HepG2 (cell line): ENCODE results near the gene TSSK3. TPM values are rescaled to one million over a fixed set of nuclear protein-coding genes. Genes with fewer than 3 reads are reported as not detected.

ENCODE experiments used
- ATAC-seq: fragments of 200-7000 bp; cut with Tn5 transposase; 3 replicates; pipeline ENCODE4 v1.9.1; 2020; ENCODE audit warnings: mild to moderate bottlenecking, moderate library complexity
- BruUV-seq: library from RNA; stranded (reverse); fragments of 400-500 nt; replicated peaks from 2 replicates; lab custom pipeline; 2021; lab: Mats Ljungman, UMichigan
- CTCF ChIA-PET: fragments of 300-600 bp; formaldehyde crosslinking; extraction: SDS; loops from one replicate; lab custom pipeline; 2021; ENCODE audit warnings: low total read pairs, inconsistent platforms, low intra/inter-chr PET ratio; lab: Yijun Ruan, JAX
- POLR2A ChIA-PET: fragments of 350-600 bp; sonication (Branson Sonifier 250); formaldehyde crosslinking; loops from one replicate; lab custom pipeline; 2020; ENCODE audit warnings: antibody characterized with exemption, inconsistent platforms; lab: Yijun Ruan, JAX
- DNase-seq: peaks from one replicate; pipeline ENCODE4 v3.0.0-alpha.2; 2015; ENCODE audit warnings: low spot score
- FAIRE-seq: peaks from 3 replicates; lab custom pipeline; 2011; peaks lifted over from hg19 to GRCh38; lab: Jason Lieb, UNC
- H2AFZ ChIP-seq: one replicate; pipeline ENCODE4 v1.6.1; 2011; ENCODE audit warnings: low read length, inconsistent platforms
- H3K27ac ChIP-seq: fragments of 300-600 bp; 3 replicates; pipeline ENCODE4 v1.8.0; 2011; ENCODE audit warnings: mixed run types, mild to moderate bottlenecking, mixed read lengths, low read length, inconsistent platforms; ENCODE audit not compliant: insufficient read depth; ENCODE audit errors: extremely low read length
- H3K27me3 ChIP-seq, 2 experiments: fragments of 200-600 bp in 1 of 2; 2 replicates in 1 of 2; 3 replicates in 1 of 2; pipeline versions ENCODE4 v1.6.0 to v1.8.0; 2011; ENCODE audit warnings: low read length in 2 of 2, mild to moderate bottlenecking in 2 of 2, moderate library complexity in 2 of 2, inconsistent platforms in 1 of 2; ENCODE audit not compliant: insufficient read depth in 2 of 2, control insufficient read depth in 1 of 2
- H3K36me3 ChIP-seq, 2 experiments: fragments of 200-600 bp in 1 of 2; replicated peaks in 1 of 2; 2 replicates in 1 of 2; 3 replicates in 1 of 2; pipeline versions ENCODE4 v1.5.1 to v1.8.0; 2011; ENCODE audit warnings: low read length in 2 of 2, inconsistent platforms in 1 of 2; ENCODE audit not compliant: insufficient read depth in 2 of 2, control insufficient read depth in 1 of 2
- H3K4me1 ChIP-seq: 2 replicates; pipeline ENCODE4 v1.5.1; 2012; ENCODE audit warnings: low read length, inconsistent platforms; ENCODE audit not compliant: insufficient read depth
- H3K4me2 ChIP-seq: 2 replicates; pipeline ENCODE4 v1.6.0; 2011; ENCODE audit warnings: low read depth, low read length, inconsistent platforms
- H3K4me3 ChIP-seq, 3 experiments: fragments of 200-600 bp in 1 of 3; sonication (generic), shearing (Covaris generic) in 1 of 3; replicated peaks in 1 of 3; 2 replicates each; pipeline ENCODE4 v1.5.1; 2011 to 2016; ENCODE audit warnings: low read length in 3 of 3, inconsistent platforms in 2 of 3, low read depth in 2 of 3, mild to moderate bottlenecking in 2 of 3, control low read depth in 1 of 3, mixed read lengths in 1 of 3; ENCODE audit not compliant: insufficient read depth in 1 of 3
- H3K79me2 ChIP-seq: one replicate; pipeline ENCODE4 v1.6.1; 2011; ENCODE audit warnings: low read length, inconsistent platforms; ENCODE audit not compliant: insufficient read depth
- H3K9ac ChIP-seq: 2 replicates; pipeline ENCODE4 v1.6.0; 2011; ENCODE audit warnings: mild to moderate bottlenecking, low read depth, low read length, inconsistent platforms; ENCODE audit not compliant: insufficient read depth
- H3K9me3 ChIP-seq: 2 replicates; pipeline ENCODE4 v1.5.1; 2012; ENCODE audit warnings: mild to moderate bottlenecking, low read length
- H4K20me1 ChIP-seq: 2 replicates; pipeline ENCODE4 v1.6.0; 2011; ENCODE audit warnings: inconsistent platforms, mild to moderate bottlenecking, low read length, moderate library complexity; ENCODE audit not compliant: insufficient read depth
- ARNTL ChIP-seq: sonication (generic); formaldehyde crosslinking; IDR thresholded peaks from 2 replicates; pipeline ENCODE4 v1.4.0; 2020; ENCODE audit warnings: mild to moderate bottlenecking, missing genetic modification reagents
- BCL3 ChIP-seq: sonication (generic); formaldehyde crosslinking; IDR thresholded peaks from 2 replicates; pipeline ENCODE4 v1.5.1; 2020; ENCODE audit warnings: mild to moderate bottlenecking, missing genetic modification reagents, moderate library complexity
- CBX2 ChIP-seq, 2 experiments: fragments of 200-600 bp in 1 of 2; sonication (generic); formaldehyde crosslinking in 1 of 2; IDR thresholded peaks; 2 replicates each; pipeline versions ENCODE4 v1.7.0 to v1.8.1; 2018 to 2022; ENCODE audit warnings: low read depth in 2 of 2, low read length in 1 of 2, mild to moderate bottlenecking in 1 of 2, missing genetic modification reagents in 1 of 2
- CEBPB ChIP-seq: IDR thresholded peaks from 2 replicates; pipeline ENCODE4 v1.6.1; 2011; ENCODE audit warnings: low read depth, low read length, improper control_type of control experiment, borderline replicate concordance
- CREM ChIP-seq, 2 experiments: sonication (generic) in 1 of 2; formaldehyde crosslinking in 1 of 2; IDR thresholded peaks; 2 replicates each; pipeline versions ENCODE4 v1.4.0 to v1.6.1; 2016 to 2020; ENCODE audit warnings: antibody characterized with exemption in 1 of 2, mild to moderate bottlenecking in 1 of 2, missing genetic modification reagents in 1 of 2
- REL ChIP-seq: sonication (generic); formaldehyde crosslinking; conservative IDR thresholded peaks from 2 replicates; pipeline ENCODE4 v1.8.0; 2022; ENCODE audit warnings: mild to moderate bottlenecking, missing genetic modification reagents, moderate library complexity
- STAT5B ChIP-seq: sonication (generic); formaldehyde crosslinking; IDR thresholded peaks from 2 replicates; pipeline ENCODE4 v1.4.0; 2020; ENCODE audit warnings: missing genetic modification reagents
- U2AF2 ChIP-seq: fragments of 200-400 bp; formaldehyde crosslinking; IDR thresholded peaks from 2 replicates; pipeline ENCODE4 v1.6.1; 2017; ENCODE audit warnings: low read depth, mild to moderate bottlenecking, low read length
- ZFP36 ChIP-seq: fragments of 150-350 bp; IDR thresholded peaks from 2 replicates; pipeline ENCODE4 v1.6.1; 2018; ENCODE audit warnings: borderline replicate concordance, low read length, low read depth; ENCODE audit not compliant: partially characterized antibody
- ZNF335 ChIP-seq: sonication (generic); formaldehyde crosslinking; IDR thresholded peaks from 2 replicates; pipeline ENCODE4 v1.4.0; 2020; ENCODE audit warnings: missing genetic modification reagents
- ZNF547 ChIP-seq: sonication (generic); formaldehyde crosslinking; IDR thresholded peaks from 2 replicates; pipeline ENCODE4 v1.5.1; 2020; ENCODE audit warnings: mild to moderate bottlenecking, missing genetic modification reagents
- ZNF639 ChIP-seq: conservative IDR thresholded peaks from 2 replicates; pipeline ENCODE4 v1.6.1; 2018; ENCODE audit warnings: missing genetic modification reagents
- ZNF790 ChIP-seq: sonication (generic); formaldehyde crosslinking; IDR thresholded peaks from 2 replicates; pipeline ENCODE4 v1.8.0; 2022; ENCODE audit warnings: missing genetic modification reagents, mild to moderate bottlenecking, borderline replicate concordance
- WGBS: methylation state at CpG from one replicate; pipeline ENCODE4 v1.1.6; 2017; ENCODE audit warnings: low lambda C conversion rate; 5-methylcytosine and 5-hydroxymethylcytosine counted together
- in situ Hi-C: cut with HindIII; loops from 2 replicates; pipeline ENCODE4 v1.10.0; 2017; ENCODE audit warnings: low pct_unique_long_range_greater_than_20kb; ENCODE audit not compliant: extremely low pct_ligation_motif_present
- intact Hi-C: fragments of 100-400 bp; cut with micrococcal nuclease; formaldehyde crosslinking; loops from one replicate; pipeline ENCODE4 v1.10.0; 2022; ENCODE audit not compliant: unreplicated experiment
- polyA plus RNA-seq, 8 experiments: library from polyadenylated mRNA; depleted of rRNA in 3 of 8; stranded (reverse) in 7 of 8; unstranded in 1 of 8; fragments of >200 nt; fragmentation: Illumina TruSeq in 4 of 8; extraction: Trizol in 4 of 8; gene quantifications; 2 replicates each; pipeline versions ENCODE4 v1.2.1 to v1.2.3, GENCODE V29; 2011 to 2016; ENCODE audit warnings: low read depth in 4 of 8, missing spikeins in 1 of 8, mixed read lengths in 1 of 8; ENCODE audit not compliant: insufficient read depth in 1 of 8
- total RNA-seq, 5 experiments: library from RNA; depleted of rRNA; stranded (reverse); fragments of >200 nt; fragmentation: Illumina TruSeq; extraction: Trizol; gene quantifications; 2 replicates each; pipeline ENCODE4 v1.2.3, GENCODE V29; 2016; ENCODE audit warnings: low read depth in 1 of 5

Gene TSSK3
- total and polyA plus RNA-seq, 2 of the 13 experiments (the other 11 are each of a cell fraction or from before 2014, with no cell fraction given) = 1.0 to 1.1 TPM

DNA sequence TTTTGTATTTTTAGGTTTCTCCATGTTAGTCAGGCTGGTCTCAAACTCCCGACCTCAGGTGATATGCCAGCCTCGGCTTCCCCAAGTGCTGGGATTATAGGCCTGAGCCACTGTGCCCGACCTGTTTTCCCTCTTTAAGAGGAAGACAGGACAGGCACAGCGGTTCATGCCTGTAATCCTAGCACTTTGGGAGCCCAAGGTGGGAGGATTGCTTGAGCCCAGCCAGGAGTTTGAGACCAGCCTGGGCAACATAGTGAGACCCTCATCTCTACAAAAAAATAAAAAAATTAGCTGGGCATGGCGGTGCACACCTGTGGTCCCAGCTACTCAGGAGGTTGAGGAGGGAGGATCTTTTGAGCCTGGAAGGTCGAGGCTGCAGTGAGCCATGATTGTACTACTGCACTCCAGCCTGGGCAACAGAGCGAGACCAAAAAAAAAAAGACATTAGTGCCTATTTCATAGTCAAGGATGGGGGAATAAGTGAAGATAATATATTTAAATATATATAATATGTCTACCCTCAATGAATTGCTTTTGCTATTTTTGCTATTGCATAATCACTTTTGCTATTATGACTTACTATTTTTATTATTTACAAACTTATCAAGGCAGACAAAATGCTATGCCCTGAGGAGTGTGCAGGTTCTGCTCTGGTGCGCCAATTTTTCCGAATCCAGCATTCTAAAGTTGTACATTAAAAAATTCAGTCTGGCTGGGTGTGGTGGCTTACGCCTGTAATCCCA is 44.0 kb upstream of the TSSK3 start:
- intact Hi-C loops = no loop called here
- no peak for DNase-seq
- no peak for ATAC-seq
- H3K4me3 ChIP-seq = no peak overlapping the region
- H3K27ac ChIP-seq = no peak overlapping the region
- H3K4me1 ChIP-seq = peaks cover 36% of the 10 kb centered on the region
- CTCF ChIA-PET = no interaction called here
- no peaks in the 10 kb centered on the region for H3K27me3 ChIP-seq
- 0 out of 2 replicates have a peak, but pooled peaks have one; percentile 1 for TF ChIP-seq CEBPB
- TF ChIP-seq STAT5B (CRISPR knock-in tag) = no peak
- POLR2A ChIA-PET = interaction anchor here (0.9 to 1.6 kb wide), 2 partner anchors 18 to 34 kb away, joined by 3 read pairs; partner anchors contain the start of gene MARCKSL1
- no TSS peak for BruUV-seq
- H3K9me3 ChIP-seq = no peaks in the 10 kb centered on the region
- no peak overlapping the region for H3K9ac ChIP-seq
- FAIRE-seq = no peak
- peaks cover 9 to 34% of the 10 kb centered on the region in 2 experiments for H3K36me3 ChIP-seq
- WGBS = over 99% methylated on average over 10 of the region's 10 CpGs
- H2AFZ ChIP-seq = no peak overlapping the region
- in situ Hi-C loops = no loop called here
- H4K20me1 ChIP-seq = no peaks in the 10 kb centered on the region
- peaks cover 22% of the 10 kb centered on the region for H3K79me2 ChIP-seq
- no peak overlapping the region for H3K4me2 ChIP-seq

- peak overlapping the region; percentile 54 for H3K4me2 ChIP-seq
- H3K36me3 ChIP-seq = peaks cover 12 to 48% of the 10 kb centered on the region in 2 experiments
- TF ChIP-seq ARNTL = peak; percentile 46; the same call in 1 of the 2 replicates
- no peak for TF ChIP-seq U2AF2
- peak; percentile 80 for TF ChIP-seq ZFP36
- TF ChIP-seq ZNF335 = peak; percentile 86; the same call in 1 of the 2 replicates
- TF ChIP-seq ZNF790 = no peak
- TF ChIP-seq REL (CRISPR knock-in tag) = no peak
- TF ChIP-seq BCL3 (CRISPR knock-in tag) = peak; percentile 67; the same call in 1 of the 2 replicates
- TF ChIP-seq CREM (IDR thresholded peaks at IDR 0.05) = peak; percentile 75
- TF ChIP-seq CREM (CRISPR knock-in tag; IDR thresholded peaks at IDR 0.05) = no peak
- no peak for TF ChIP-seq ZNF547 (CRISPR knock-in tag)
- no peak for TF ChIP-seq CBX2 (IDR thresholded peaks at IDR 0.05; ENCODE audit: low read depth, low read length)
- no peak for TF ChIP-seq CBX2 (CRISPR knock-in tag; IDR thresholded peaks at IDR 0.05; ENCODE audit: low read depth)
- TF ChIP-seq ZNF639 (CRISPR knock-in tag) = 0 out of 2 replicates have a peak, but pooled peaks have one; percentile 42
These were observed 40.5 kb upstream of the TSSK3 start for GRCh38 chr1:32321712-32322291.

More at GRCh38 chr1:32321712-32322291, 40.5 kb upstream of the TSSK3 start:
- intact Hi-C loops (no loop called here), in situ Hi-C loops (no loop called here)
- FAIRE-seq (peak; percentile 91), DNase-seq (peak; percentile 86), ATAC-seq (peak; percentile 92)
- Histone ChIP-seq H3K27me3 (no peaks in the 10 kb centered on the region), H4K20me1 (no peaks in the 10 kb centered on the region), H3K4me3 (peak overlapping the region in 1 of 3 experiments; percentile 20; a peak in 1 of 6 replicates), H3K79me2 (peaks cover 9% of the 10 kb centered on the region), H3K4me1 (peaks cover 49% of the 10 kb centered on the region), H2AFZ (no peak overlapping the region), H3K9ac (peak overlapping the region; percentile 43; the same call in 1 of the 2 replicates), H3K9me3 (no peaks in the 10 kb centered on the region), H3K27ac (peak overlapping the region; percentile 77)
- BruUV-seq = no TSS peak
- WGBS = 4% methylated on average over 5 of the region's 5 CpGs
- POLR2A ChIA-PET = interaction anchor here (0.6 to 5.2 kb wide), 25 partner anchors 9 to 142 kb away, joined by 3 to 94 read pairs (median 6); partner anchors contain the start of genes BSDC1, HDAC1, IQCC and LCK
- CTCF ChIA-PET = no interaction called here
